Measurements from ENCODE around the gene AMN1. TPM values are rescaled to one million over a fixed set of nuclear protein-coding genes. Genes with fewer than 3 reads are reported as not detected.
"Not testable (repeated sequence)": the region's sequence is repeated elsewhere in the genome, so short reads cannot be mapped to it uniquely, and the experiment has no call there.

Gene AMN1
- total and polyA plus RNA-seq, 2 donors from 2014 or later, result 12.5 to 13.9 TPM

DNA sequence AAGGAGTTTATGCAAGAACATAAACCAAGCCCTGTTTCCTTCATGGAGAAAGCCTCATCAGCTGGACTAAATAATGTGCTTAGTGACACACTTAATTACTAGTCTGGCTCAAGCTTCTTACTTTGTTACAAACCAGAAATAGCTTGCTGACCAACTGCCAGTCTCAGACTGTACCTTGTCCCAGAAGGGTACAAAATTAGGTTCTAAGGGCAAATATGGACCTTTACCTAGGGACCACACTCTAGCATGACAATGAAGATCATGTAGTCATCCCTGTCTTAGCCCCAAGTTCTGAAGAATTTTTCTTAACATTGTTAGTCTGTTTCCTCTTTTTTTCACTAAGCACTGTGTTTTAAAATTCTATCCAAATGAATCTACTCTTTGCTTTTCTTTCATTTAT lies 2.2 kb downstream of the AMN1 start:
- H3K27ac ChIP-seq (ENCODE audit: low read depth in 2 of 2, low read length in 2 of 2), result no peak overlapping the region
- H3K9me3 ChIP-seq (ENCODE audit: control insufficient read depth in 2 of 3, insufficient read depth in 1 of 3, low read length in 3 of 3), result peaks cover 0 to 3% (median 0%) of the 10 kb centered on the region in 3 donors
- FAIRE-seq (no peak), DNase-seq (no peak)
- peaks cover 2 to 11% (median 7%) of the 10 kb centered on the region in 3 donors for H3K4me1 ChIP-seq (ENCODE audit: control insufficient read depth in 2 of 3, insufficient read depth in 2 of 3, low read depth in 1 of 3, low read length in 3 of 3)
- H3K4me3 ChIP-seq (ENCODE audit: low read length in 3 of 3), result no peak overlapping the region
- H3K36me3 ChIP-seq (ENCODE audit: control insufficient read depth in 2 of 3, insufficient read depth in 3 of 3, low read length in 3 of 3), result no peaks in the 10 kb centered on the region
- no peaks in the 10 kb centered on the region for H3K27me3 ChIP-seq (ENCODE audit: control insufficient read depth, insufficient read depth, low read length)
- TF ChIP-seq, protein P1, sequence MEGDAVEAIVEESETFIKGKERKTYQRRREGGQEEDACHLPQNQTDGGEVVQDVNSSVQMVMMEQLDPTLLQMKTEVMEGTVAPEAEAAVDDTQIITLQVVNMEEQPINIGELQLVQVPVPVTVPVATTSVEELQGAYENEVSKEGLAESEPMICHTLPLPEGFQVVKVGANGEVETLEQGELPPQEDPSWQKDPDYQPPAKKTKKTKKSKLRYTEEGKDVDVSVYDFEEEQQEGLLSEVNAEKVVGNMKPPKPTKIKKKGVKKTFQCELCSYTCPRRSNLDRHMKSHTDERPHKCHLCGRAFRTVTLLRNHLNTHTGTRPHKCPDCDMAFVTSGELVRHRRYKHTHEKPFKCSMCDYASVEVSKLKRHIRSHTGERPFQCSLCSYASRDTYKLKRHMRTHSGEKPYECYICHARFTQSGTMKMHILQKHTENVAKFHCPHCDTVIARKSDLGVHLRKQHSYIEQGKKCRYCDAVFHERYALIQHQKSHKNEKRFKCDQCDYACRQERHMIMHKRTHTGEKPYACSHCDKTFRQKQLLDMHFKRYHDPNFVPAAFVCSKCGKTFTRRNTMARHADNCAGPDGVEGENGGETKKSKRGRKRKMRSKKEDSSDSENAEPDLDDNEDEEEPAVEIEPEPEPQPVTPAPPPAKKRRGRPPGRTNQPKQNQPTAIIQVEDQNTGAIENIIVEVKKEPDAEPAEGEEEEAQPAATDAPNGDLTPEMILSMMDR (IDR thresholded peaks at IDR 0.05; ENCODE audit: borderline replicate concordance, extremely low read depth, insufficient read depth), result no peak
- intact Hi-C loops (cut with DNase I), result no loop called here
- H3K9ac ChIP-seq (ENCODE audit: low read length in 3 of 3), result no peak overlapping the region

DNA sequence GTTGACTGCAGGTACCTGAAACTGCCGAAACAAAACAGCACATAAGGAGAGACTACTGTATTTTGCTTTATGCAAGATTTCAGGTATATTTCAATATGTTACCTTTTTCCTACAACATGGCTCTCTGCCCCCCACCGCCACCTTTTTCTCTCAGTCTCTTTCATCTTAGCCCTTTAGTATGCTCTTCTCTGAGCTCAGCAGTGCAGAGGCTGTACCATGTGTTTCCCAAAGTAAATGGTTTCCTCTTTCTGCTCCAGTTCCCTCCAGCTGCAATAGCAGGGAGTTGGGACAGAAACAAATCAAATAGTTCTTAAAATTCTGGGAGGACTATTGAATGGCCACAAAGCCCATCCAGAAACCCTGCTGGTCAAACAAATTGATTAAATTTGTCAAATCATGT lies 4.3 kb downstream of the AMN1 start:
- FAIRE-seq (no peak), DNase-seq (no peak)
- no peaks in the 10 kb centered on the region for H3K36me3 ChIP-seq (ENCODE audit: control insufficient read depth in 2 of 3, insufficient read depth in 3 of 3, low read length in 3 of 3)
- no peak overlapping the region for H3K4me3 ChIP-seq (ENCODE audit: low read length in 3 of 3)
- peaks cover under 1 to 7% (median 6%) of the 10 kb centered on the region in 3 donors for H3K4me1 ChIP-seq (ENCODE audit: control insufficient read depth in 2 of 3, insufficient read depth in 2 of 3, low read depth in 1 of 3, low read length in 3 of 3)
- H3K27me3 ChIP-seq (ENCODE audit: control insufficient read depth, insufficient read depth, low read length), result no peaks in the 10 kb centered on the region
- TF ChIP-seq, protein P1 (IDR thresholded peaks at IDR 0.05; ENCODE audit: borderline replicate concordance, extremely low read depth, insufficient read depth), result no peak
- no peak overlapping the region for H3K9ac ChIP-seq (ENCODE audit: low read length in 3 of 3)
- intact Hi-C loops (cut with DNase I), result no loop called here
- no peak overlapping the region for H3K27ac ChIP-seq (ENCODE audit: low read depth in 2 of 2, low read length in 2 of 2)
- no peaks in the 10 kb centered on the region for H3K9me3 ChIP-seq (ENCODE audit: control insufficient read depth in 2 of 3, insufficient read depth in 1 of 3, low read length in 3 of 3)

DNA sequence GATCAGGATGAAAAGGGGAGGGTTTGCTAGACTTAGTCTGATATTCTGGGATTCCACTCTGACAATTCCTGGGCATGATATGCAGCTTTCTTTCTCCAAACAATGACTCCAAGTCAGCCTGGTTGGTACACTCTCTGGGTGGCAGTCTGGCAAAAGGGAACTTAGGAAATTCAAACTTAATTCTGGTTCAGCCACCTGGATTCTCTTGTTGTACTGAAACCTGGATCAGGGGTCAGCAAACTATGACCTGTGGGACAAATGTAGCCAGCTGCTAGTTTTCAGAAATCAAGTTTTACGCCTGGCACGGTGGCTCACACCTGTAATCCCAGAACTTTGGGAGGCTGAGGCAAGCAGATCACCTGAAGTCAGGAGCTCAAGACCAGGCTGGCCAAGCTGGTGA lies 6.2 kb downstream of the AMN1 start:
- TF ChIP-seq, protein P1 (IDR thresholded peaks at IDR 0.05; ENCODE audit: borderline replicate concordance, extremely low read depth, insufficient read depth), result no peak
- Histone ChIP-seq H3K4me1 (ENCODE audit: control insufficient read depth in 2 of 3, insufficient read depth in 2 of 3, low read depth in 1 of 3, low read length in 3 of 3) (peaks cover 0 to 4% (median 2%) of the 10 kb centered on the region in 3 donors), H3K27ac (ENCODE audit: low read depth in 2 of 2, low read length in 2 of 2) (no peak overlapping the region), H3K27me3 (ENCODE audit: control insufficient read depth, insufficient read depth, low read length) (no peaks in the 10 kb centered on the region), H3K9ac (ENCODE audit: low read length in 3 of 3) (no peak overlapping the region), H3K4me3 (ENCODE audit: low read length in 3 of 3) (no peak overlapping the region), H3K9me3 (ENCODE audit: control insufficient read depth in 2 of 3, insufficient read depth in 1 of 3, low read length in 3 of 3) (no peaks in the 10 kb centered on the region), H3K36me3 (ENCODE audit: control insufficient read depth in 2 of 3, insufficient read depth in 3 of 3, low read length in 3 of 3) (no peaks in the 10 kb centered on the region)
- DNase-seq (no peak), FAIRE-seq (no peak)
- intact Hi-C loops (cut with DNase I), result no loop called here

DNA sequence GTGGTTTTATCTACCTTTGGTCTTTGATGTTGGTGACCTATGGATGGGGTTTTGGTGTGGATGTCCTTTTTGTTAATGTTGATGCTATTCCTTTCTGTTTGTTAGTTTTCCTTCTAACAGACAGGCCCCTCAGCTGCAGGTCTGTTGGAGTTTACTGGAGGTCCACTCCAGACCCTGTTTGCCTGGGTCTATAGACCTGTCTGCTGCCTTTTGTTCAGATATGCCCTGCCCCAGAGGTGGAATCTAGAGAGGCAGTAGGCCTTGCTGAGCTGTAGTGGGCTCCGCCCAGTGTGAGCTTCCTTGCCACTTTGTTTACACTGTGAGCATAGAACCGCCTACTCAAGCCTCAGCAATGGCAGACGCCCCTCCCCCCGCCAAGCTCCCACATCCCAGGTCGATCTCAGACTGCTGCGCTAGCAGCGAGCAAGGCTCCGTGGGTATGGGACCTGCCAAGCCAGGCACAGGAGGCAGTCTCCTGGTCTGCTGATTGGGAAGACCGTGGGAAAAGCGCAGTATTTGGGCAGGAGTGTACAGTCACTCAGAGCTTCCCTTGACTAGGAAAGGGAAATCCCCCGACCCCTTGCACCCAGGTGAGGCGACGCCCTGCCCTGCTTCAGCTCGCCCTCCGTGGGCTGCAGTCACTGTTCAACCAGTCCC lies 10.2 kb downstream of the AMN1 start:
- H3K27me3 ChIP-seq (ENCODE audit: control insufficient read depth, insufficient read depth, low read length); H3K4me1 ChIP-seq (ENCODE audit: control insufficient read depth in 2 of 3, insufficient read depth in 2 of 3, low read depth in 1 of 3, low read length in 3 of 3); DNase-seq; H3K9ac ChIP-seq (ENCODE audit: low read length in 3 of 3); H3K36me3 ChIP-seq (ENCODE audit: control insufficient read depth in 2 of 3, insufficient read depth in 3 of 3, low read length in 3 of 3); FAIRE-seq; H3K9me3 ChIP-seq (ENCODE audit: control insufficient read depth in 2 of 3, insufficient read depth in 1 of 3, low read length in 3 of 3); intact Hi-C loops (cut with DNase I); H3K4me3 ChIP-seq (ENCODE audit: low read length in 3 of 3); H3K27ac ChIP-seq (ENCODE audit: low read depth in 2 of 2, low read length in 2 of 2): not testable (repeated sequence)

DNA sequence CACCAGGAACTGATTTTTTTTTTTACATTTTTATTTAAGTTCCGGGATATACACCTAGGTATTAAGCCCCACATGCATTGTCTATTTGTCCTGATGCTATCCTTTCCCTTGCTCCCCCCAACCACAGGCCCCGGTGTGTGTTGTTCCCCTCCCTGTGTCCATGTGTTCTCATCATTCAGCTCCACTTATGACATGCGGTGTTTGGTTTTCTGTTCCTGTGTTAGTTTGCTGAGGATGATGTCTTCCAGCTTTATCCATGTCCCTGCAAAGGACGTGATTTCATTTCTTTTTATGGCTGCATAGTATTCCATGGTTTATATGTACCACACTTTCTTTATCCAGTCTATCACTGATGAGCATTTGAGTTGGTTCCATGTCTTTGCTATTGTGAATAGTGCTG lies 11.8 kb downstream of the AMN1 start:
- FAIRE-seq; intact Hi-C loops (cut with DNase I): not testable (repeated sequence)

More for the DNA sequence above, 11.8 kb downstream of the AMN1 start:
- not testable (repeated sequence) for DNase-seq; H3K9me3 ChIP-seq (ENCODE audit: control insufficient read depth in 2 of 3, insufficient read depth in 1 of 3, low read length in 3 of 3); H3K27ac ChIP-seq (ENCODE audit: low read depth in 2 of 2, low read length in 2 of 2); H3K9ac ChIP-seq (ENCODE audit: low read length in 3 of 3); H3K4me1 ChIP-seq (ENCODE audit: control insufficient read depth in 2 of 3, insufficient read depth in 2 of 3, low read depth in 1 of 3, low read length in 3 of 3); H3K4me3 ChIP-seq (ENCODE audit: low read length in 3 of 3); H3K27me3 ChIP-seq (ENCODE audit: control insufficient read depth, insufficient read depth, low read length); H3K36me3 ChIP-seq (ENCODE audit: control insufficient read depth in 2 of 3, insufficient read depth in 3 of 3, low read length in 3 of 3)

Measured in kidney (tissue), 14 donors.